Measurements from ENCODE around the gene ZNF70.

GRCh38 chr22:23787910-23788309, 37.0 kb upstream of the ZNF70 start:
- no peak for TF ChIP-seq EP300 (IDR thresholded peaks at IDR 0.05; ENCODE audit: borderline replicate concordance in 1 of 2, control insufficient read depth in 1 of 2, low read depth in 2 of 2, low read length in 2 of 2)
- TF ChIP-seq EZH2 (IDR thresholded peaks at IDR 0.05; ENCODE audit: borderline replicate concordance, control insufficient read depth, low read depth, low read length) = no peak
- TF ChIP-seq CTCF (IDR thresholded peaks at IDR 0.05 in 2 of 3, conservative IDR thresholded peaks at IDR 0.05 in 1 of 3; ENCODE audit: control insufficient read depth in 2 of 3, extremely low read depth in 1 of 3, insufficient read depth in 1 of 3, low read depth in 3 of 3, low read length in 3 of 3) = no peak
